Adrenal gland (tissue), 12 donors: ENCODE results near the gene MAP2K5. TPM values are rescaled to one million over a fixed set of nuclear protein-coding genes. Genes with fewer than 3 reads are reported as not detected.
A peak's percentile ranks its signal among the peaks of the same experiment; 100 is the strongest.

Experiments
- DNase-seq, 7 donors: peaks; one replicate each; pipeline ENCODE4 v3.0.0-alpha.2; 2019 to 2020
- H3K27ac ChIP-seq, 5 donors: fragments of 200-600 bp; sonication (generic) in 4 of 5; 1 replicate in 3 of 5; 2 replicates in 2 of 5; pipeline versions ENCODE4 v1.5.1 to v1.8.0; 2016 to 2020; ENCODE audit warnings: mild to moderate bottlenecking in 1 of 5
- H3K27me3 ChIP-seq: fragments of 200-600 bp; 2 replicates; pipeline ENCODE4 v1.8.0; 2021
- H3K36me3 ChIP-seq, 2 donors: fragments of 200-600 bp; replicated peaks in 1 of 2; 1 replicate in 1 of 2; 2 replicates in 1 of 2; pipeline versions ENCODE4 v1.5.1 to v1.8.0; 2018 to 2022
- H3K4me1 ChIP-seq, 2 donors: fragments of 200-600 bp; replicated peaks in 1 of 2; 1 replicate in 1 of 2; 2 replicates in 1 of 2; pipeline versions ENCODE4 v1.5.1 to v1.8.0; 2018 to 2021
- H3K4me3 ChIP-seq, 4 donors: fragments of 200-600 bp; sonication (generic) in 3 of 4; one replicate each; pipeline ENCODE4 v1.5.1; 2016 to 2018
- H3K9me3 ChIP-seq, 3 donors: fragments of 200-600 bp; sonication (generic) in 1 of 3; replicated peaks in 1 of 3; 1 replicate in 2 of 3; 2 replicates in 1 of 3; pipeline versions ENCODE4 v1.5.1 to v1.8.0; 2016 to 2021
- CTCF ChIP-seq, 6 experiments: fragments of 450-650 bp in 4 of 6; fragments of 200-600 bp in 2 of 6; sonication (generic) in 1 of 6; IDR thresholded peaks; 1 replicate in 5 of 6; 2 replicates in 1 of 6; pipeline versions ENCODE4 v1.5.1 to v1.8.0; 2016 to 2021; ENCODE audit warnings: antibody characterized with exemption in 6 of 6, mild to moderate bottlenecking in 2 of 6, moderate library complexity in 1 of 6
- POLR2A ChIP-seq, 2 donors: fragments of 450-650 bp; IDR thresholded peaks; one replicate each; pipeline ENCODE4 v1.6.1; 2017; ENCODE audit warnings: antibody characterized with exemption in 2 of 2, mild to moderate bottlenecking in 2 of 2, moderate library complexity in 1 of 2
- WGBS, 4 donors: extraction: QIAGEN DNeasy Blood & Tissue Kit in 2 of 4; methylation state at CpG; one replicate each; pipeline versions ENCODE4 v1.1.5 to v1.1.7; 2013 to 2017; 5-methylcytosine and 5-hydroxymethylcytosine counted together
- intact Hi-C, 2 donors: fragments of 100-400 bp; cut with DNase I; formaldehyde crosslinking; loops; one replicate each; pipeline versions ENCODE4 v1.14.1 to v1.15.0; 2022 to 2023
- polyA plus RNA-seq, 3 donors: library from polyadenylated mRNA; stranded (reverse); fragments of 200-250 nt in 2 of 3; fragments of 350-450 nt in 1 of 3; fragmentation: Illumina TruSeq in 1 of 3; extraction: RNeasy Lipid Tissue Mini Kit (QIAGEN cat#74804) in 1 of 3; gene quantifications; one replicate each; pipeline ENCODE4 v1.2.3, GENCODE V29; 2013 to 2014
- total RNA-seq, 9 donors: library from RNA; depleted of rRNA in 4 of 9; stranded (reverse); fragments of >200 nt in 4 of 9; fragments of 120-200 nt in 1 of 9; fragmentation: NEBNext Ultra II Directional in 1 of 9; extraction: Animal tissue kit (Norgen Biotek cat#: 25700) in 1 of 9; gene quantifications; one replicate each; pipeline versions ENCODE4 v1.1.0 to v1.2.4, GENCODE V29; 2013 to 2023
- donor health status: healthy with polysubstance abuse.
- donor health status: Bipolar disorder and iron deficiency.
- donor health status: DM: yes; HTN: yes; CAD: no.
- donor health status: DM: no; HTN: no; CAD: no.
- donor health status: DM: no; HTN: no; CAD: no.
- donor health status: DM: yes; HTN: yes; CAD: no.

Gene MAP2K5
- total and polyA plus RNA-seq, 12 donors, result 10.3 to 33.8 (median 17.0) TPM

DNA sequence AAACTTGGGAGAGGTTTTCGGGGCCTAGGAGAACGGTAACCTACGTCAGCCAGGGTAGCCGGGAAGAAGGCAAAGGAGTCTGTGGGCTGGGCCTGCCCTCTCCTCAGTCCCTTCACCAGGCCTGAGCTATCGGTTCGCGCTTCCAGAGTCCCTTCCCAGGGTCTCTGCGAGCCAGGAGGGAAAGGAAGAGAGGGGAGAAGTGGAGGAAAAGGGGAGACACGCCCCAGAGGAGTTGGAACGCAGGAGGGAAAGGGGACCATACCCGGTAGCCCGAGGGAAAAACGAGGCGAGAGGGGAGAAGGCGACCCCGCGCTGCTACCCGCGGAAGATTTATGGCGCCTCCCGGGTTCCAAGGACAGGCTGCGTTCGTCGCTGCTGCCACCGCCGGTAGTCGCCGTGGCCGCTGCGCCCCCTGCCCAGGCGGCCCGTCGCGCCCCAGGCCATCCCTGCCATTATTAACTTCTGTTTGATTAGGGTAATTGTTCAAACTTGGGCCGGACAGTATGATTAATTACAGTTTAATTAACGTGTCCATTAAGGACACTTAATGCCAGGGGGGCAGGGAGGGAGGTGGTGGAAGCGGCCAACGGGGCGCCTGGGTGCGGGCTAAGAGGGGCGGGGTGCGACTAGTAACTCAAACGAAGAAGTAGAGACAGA lies 279.4 kb downstream of the MAP2K5 start:
- no peak overlapping the region for H3K4me3 ChIP-seq
- TF ChIP-seq CTCF (IDR thresholded peaks at IDR 0.05) (no peak), POLR2A (IDR thresholded peaks at IDR 0.05) (no peak)
- intact Hi-C loops, result no loop called here
- 2 to 5% (median 4%) methylated on average over 31 to 43 of the region's 43 CpGs for WGBS, 4 donors
- H3K27ac ChIP-seq, result no peak overlapping the region
- DNase-seq, result no peak
- H3K36me3 ChIP-seq, result no peaks in the 10 kb centered on the region
- H3K4me1 ChIP-seq, result peaks cover 19 to 35% of the 10 kb centered on the region in 2 donors
- no peaks in the 10 kb centered on the region for H3K9me3 ChIP-seq
- peaks cover 77% of the 10 kb centered on the region for H3K27me3 ChIP-seq

DNA sequence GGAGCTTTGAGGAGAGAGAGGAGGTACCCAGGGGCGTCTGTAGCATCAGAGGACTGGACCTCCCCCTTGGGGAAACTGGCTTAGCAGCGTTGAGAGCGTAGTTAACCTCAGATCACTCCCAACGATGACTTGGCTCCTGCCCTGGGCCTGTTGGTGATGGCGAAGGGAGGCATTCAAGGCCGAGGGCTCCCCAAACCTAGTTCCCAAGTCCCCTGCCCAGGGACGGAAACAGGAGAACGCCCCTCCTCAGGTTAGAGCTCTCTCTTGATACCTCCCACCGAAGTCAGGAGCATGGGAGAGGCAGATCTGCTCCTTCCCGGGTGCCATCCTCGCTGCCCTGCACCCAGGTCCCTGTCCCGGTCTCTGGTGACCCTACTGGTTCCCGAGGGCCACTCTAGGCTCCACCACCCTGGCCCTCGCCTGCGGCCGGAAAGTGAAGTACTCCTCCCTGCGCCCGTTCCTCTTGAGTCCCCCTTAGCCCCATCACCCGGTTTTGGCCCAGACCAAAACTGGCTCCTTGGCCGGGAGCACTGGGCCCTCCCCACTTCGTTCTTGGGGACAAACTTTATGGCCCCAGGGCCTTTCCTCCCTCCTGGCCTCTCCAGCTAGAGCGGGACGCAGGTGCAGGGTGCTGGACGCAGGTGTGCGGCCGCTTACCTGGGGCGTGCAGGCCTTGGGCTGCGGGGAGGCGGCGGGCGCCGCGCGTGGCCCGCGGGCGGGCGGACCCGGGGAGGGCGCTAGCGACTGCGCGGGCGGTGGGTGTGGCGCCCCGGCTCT lies 280.2 kb downstream of the MAP2K5 start:
- no peak for TF ChIP-seq CTCF (IDR thresholded peaks at IDR 0.05)
- TF ChIP-seq POLR2A (IDR thresholded peaks at IDR 0.05), result no peak
- intact Hi-C loops, result no loop called here
- H3K9me3 ChIP-seq, result no peaks in the 10 kb centered on the region
- no peaks in the 10 kb centered on the region for H3K36me3 ChIP-seq
- peaks cover 19 to 43% of the 10 kb centered on the region in 2 donors for H3K4me1 ChIP-seq
- no peak for DNase-seq
- peaks cover 85% of the 10 kb centered on the region for H3K27me3 ChIP-seq
- no peak overlapping the region for H3K27ac ChIP-seq
- 4 to 6% (median 4%) methylated on average over 5 to 46 of the region's 46 CpGs for WGBS, 4 donors
- peak overlapping the region in 1 of 4 donors; percentile 23 for H3K4me3 ChIP-seq

DNA sequence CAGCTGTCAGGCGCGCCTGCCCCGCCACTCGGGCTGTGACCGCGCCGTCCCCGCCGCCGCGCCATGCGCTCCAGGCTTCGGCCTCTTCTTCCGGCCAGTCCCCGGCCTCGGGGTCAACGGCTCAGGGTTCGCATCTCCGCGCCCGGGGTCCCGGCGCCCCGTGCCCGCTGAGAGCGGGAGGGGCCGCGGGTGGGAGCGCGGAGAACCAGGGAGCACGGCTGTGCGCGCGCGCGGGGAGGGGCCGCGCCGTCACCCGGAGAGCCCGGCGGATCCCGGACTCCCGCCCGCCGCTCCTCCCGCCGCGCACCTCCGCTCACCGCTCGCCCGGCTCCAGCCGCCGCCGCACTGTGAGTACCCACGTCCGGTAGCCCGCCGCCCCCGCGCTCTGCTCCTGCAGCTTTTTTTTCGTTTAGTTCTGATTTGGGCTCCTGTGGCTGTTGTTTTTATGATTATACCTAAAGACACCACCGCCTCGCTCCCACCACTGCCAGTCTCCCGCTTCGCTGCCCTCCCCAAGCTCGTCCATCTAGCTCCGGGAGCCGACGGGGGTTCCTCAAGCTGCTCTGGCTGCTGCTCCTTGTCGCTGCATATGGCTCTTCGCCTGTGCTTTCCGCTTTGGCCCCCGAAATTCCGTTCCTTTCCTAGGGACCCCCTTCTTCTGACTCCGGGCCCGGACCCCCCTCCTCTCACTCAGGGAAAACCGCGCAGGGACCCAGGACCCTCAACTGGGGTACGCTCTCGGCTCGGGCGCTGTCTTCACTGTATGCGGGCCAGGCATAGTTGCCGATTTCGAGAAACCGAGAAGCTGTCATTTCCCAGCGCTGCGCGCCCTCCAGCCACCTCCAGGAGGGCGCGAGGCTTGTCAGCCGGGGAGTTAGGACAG lies 281.1 kb downstream of the MAP2K5 start:
- H3K36me3 ChIP-seq, result no peaks in the 10 kb centered on the region
- H3K4me1 ChIP-seq, result peaks cover 26 to 50% of the 10 kb centered on the region in 2 donors
- TF ChIP-seq POLR2A (IDR thresholded peaks at IDR 0.05) (no peak), CTCF (IDR thresholded peaks at IDR 0.05) (no peak)
- intact Hi-C loops, result no loop called here
- H3K9me3 ChIP-seq, result no peaks in the 10 kb centered on the region
- 2 to 9% (median 3%) methylated on average over 25 to 94 of the region's 94 CpGs for WGBS, 4 donors
- H3K27ac ChIP-seq, result no peak overlapping the region
- peak overlapping the region in 1 of 4 donors; percentile 23 for H3K4me3 ChIP-seq
- DNase-seq, result peak in 1 of 7 donors; percentile 5
- peaks cover 93% of the 10 kb centered on the region for H3K27me3 ChIP-seq
